ENCODE data around the gene ZBTB33. TPM values are rescaled to one million over a fixed set of nuclear protein-coding genes. Genes with fewer than 3 reads are reported as not detected.

Gene ZBTB33
- total RNA-seq, 1 donor from 2014 or later: 45.6 TPM

- Histone ChIP-seq H3K79me2 (ENCODE audit: low read depth) (no peaks in the 10 kb centered on the region), H3K9ac (no peak overlapping the region), H3K4me3 (no peak overlapping the region), H3K9me3 (ENCODE audit: low read depth) (no peaks in the 10 kb centered on the region), H3K27me3 (no peaks in the 10 kb centered on the region), H3K36me3 (no peaks in the 10 kb centered on the region), H3K4me1 (no peaks in the 10 kb centered on the region), H3K4me2 (no peak overlapping the region), H3K27ac (no peak overlapping the region), H2AFZ (replicated peaks) (no peak overlapping the region), H3F3A (ENCODE audit: low read depth) (no peaks in the 10 kb centered on the region), H4K20me1 (ENCODE audit: low read depth) (no peaks in the 10 kb centered on the region)
- no peaks in the 10 kb centered on the region for H3K4me1 Mint-ChIP-seq
- H3K9me3 Mint-ChIP-seq: peaks cover 4% of the 10 kb centered on the region
- H3K27me3 Mint-ChIP-seq (ENCODE audit: insufficient read depth, low read depth): no peaks in the 10 kb centered on the region
- no peaks in the 10 kb centered on the region for H3K36me3 Mint-ChIP-seq
- no peak overlapping the region for H3K27ac Mint-ChIP-seq
- H3K4me3 Mint-ChIP-seq: no peak overlapping the region
- DNase-seq (ENCODE audit: low spot score): no peak
- no peak for TF ChIP-seq EZH2phosphoT487 (IDR thresholded peaks at IDR 0.05)
- no peak for TF ChIP-seq CTCF (IDR thresholded peaks at IDR 0.05)
- TF ChIP-seq EZH2 (IDR thresholded peaks at IDR 0.05): no peak
These were observed 13.7 kb upstream of the ZBTB33 start for GRCh38 chrX:120236687-120237479.

GRCh38 chrX:120238933-120239332 is 11.7 kb upstream of the ZBTB33 start:
- Histone ChIP-seq H2AFZ (replicated peaks) (no peak overlapping the region), H3K4me3 (no peak overlapping the region), H3K79me2 (ENCODE audit: low read depth) (peaks cover 12% of the 10 kb centered on the region), H3K27ac (no peak overlapping the region), H3K36me3 (no peaks in the 10 kb centered on the region), H3K4me2 (no peak overlapping the region), H3K27me3 (no peaks in the 10 kb centered on the region), H3F3A (ENCODE audit: low read depth) (no peaks in the 10 kb centered on the region), H4K20me1 (ENCODE audit: low read depth) (no peaks in the 10 kb centered on the region), H3K4me1 (no peaks in the 10 kb centered on the region), H3K9ac (no peak overlapping the region), H3K9me3 (ENCODE audit: low read depth) (no peaks in the 10 kb centered on the region)
- Mint-ChIP-seq H3K27me3 (ENCODE audit: insufficient read depth, low read depth) (no peaks in the 10 kb centered on the region), H3K36me3 (no peaks in the 10 kb centered on the region), H3K4me1 (peaks cover 4% of the 10 kb centered on the region), H3K27ac (no peak overlapping the region), H3K9me3 (peaks cover 3% of the 10 kb centered on the region), H3K4me3 (no peak overlapping the region)
- no peak for DNase-seq (ENCODE audit: low spot score)
- TF ChIP-seq EZH2 (IDR thresholded peaks at IDR 0.05) (no peak), CTCF (IDR thresholded peaks at IDR 0.05) (no peak), EZH2phosphoT487 (IDR thresholded peaks at IDR 0.05) (no peak)

GRCh38 chrX:120242813-120243212 is 7.8 kb upstream of the ZBTB33 start:
- H3K4me3 Mint-ChIP-seq: no peak overlapping the region
- no peak overlapping the region for H3K4me2 ChIP-seq
- no peaks in the 10 kb centered on the region for H3K27me3 Mint-ChIP-seq (ENCODE audit: insufficient read depth, low read depth)
- no peak overlapping the region for H3K4me3 ChIP-seq
- H3K27ac ChIP-seq: no peak overlapping the region
- peaks cover 6% of the 10 kb centered on the region for H3K4me1 Mint-ChIP-seq
- H3K27ac Mint-ChIP-seq: no peak overlapping the region
- no peaks in the 10 kb centered on the region for H4K20me1 ChIP-seq (ENCODE audit: low read depth)
- no peak overlapping the region for H2AFZ ChIP-seq (replicated peaks)
- TF ChIP-seq EZH2 (IDR thresholded peaks at IDR 0.05): no peak
- DNase-seq (ENCODE audit: low spot score): no peak
- peaks cover 24% of the 10 kb centered on the region for H3K27me3 ChIP-seq
- H3K9me3 Mint-ChIP-seq: no peaks in the 10 kb centered on the region
- peaks cover 15% of the 10 kb centered on the region for H3K79me2 ChIP-seq (ENCODE audit: low read depth)
- H3K9me3 ChIP-seq (ENCODE audit: low read depth): no peaks in the 10 kb centered on the region
- H3K36me3 ChIP-seq: no peaks in the 10 kb centered on the region
- no peak overlapping the region for H3K9ac ChIP-seq
- no peaks in the 10 kb centered on the region for H3K36me3 Mint-ChIP-seq
- H3K4me1 ChIP-seq: no peaks in the 10 kb centered on the region
- peaks cover 7% of the 10 kb centered on the region for H3F3A ChIP-seq (ENCODE audit: low read depth)

- Histone ChIP-seq H3K9me3 (ENCODE audit: low read depth) (no peaks in the 10 kb centered on the region), H3K36me3 (no peaks in the 10 kb centered on the region), H3K9ac (no peak overlapping the region), H3F3A (ENCODE audit: low read depth) (peaks cover 7% of the 10 kb centered on the region), H3K4me3 (peak overlapping the region; percentile 66), H3K4me2 (peak overlapping the region; percentile 64), H3K27me3 (peaks cover 39% of the 10 kb centered on the region), H4K20me1 (ENCODE audit: low read depth) (no peaks in the 10 kb centered on the region), H3K79me2 (ENCODE audit: low read depth) (peaks cover 15% of the 10 kb centered on the region), H3K4me1 (no peaks in the 10 kb centered on the region), H3K27ac (no peak overlapping the region), H2AFZ (replicated peaks) (peak overlapping the region; percentile 97)
- no peaks in the 10 kb centered on the region for H3K9me3 Mint-ChIP-seq
- peaks cover 6% of the 10 kb centered on the region for H3K4me1 Mint-ChIP-seq
- H3K27me3 Mint-ChIP-seq (ENCODE audit: insufficient read depth, low read depth): no peaks in the 10 kb centered on the region
- peak overlapping the region; percentile 74 for H3K27ac Mint-ChIP-seq
- H3K36me3 Mint-ChIP-seq: no peaks in the 10 kb centered on the region
- H3K4me3 Mint-ChIP-seq: peak overlapping the region; percentile 91
- no peak for TF ChIP-seq EZH2phosphoT487 (IDR thresholded peaks at IDR 0.05)
- no peak for TF ChIP-seq EZH2 (IDR thresholded peaks at IDR 0.05)
- no peak for TF ChIP-seq CTCF (IDR thresholded peaks at IDR 0.05)
- no peak for DNase-seq (ENCODE audit: low spot score)
These were observed 6.2 kb upstream of the ZBTB33 start for GRCh38 chrX:120244395-120244734.
